NT2/D1 (cell line): ENCODE results near the gene SMIM13.

Experiments
- SUZ12 ChIP-seq: IDR thresholded peaks from 2 replicates; pipeline ENCODE4 v1.6.1; 2011; ENCODE audit not compliant: insufficient read length, insufficient read depth; ENCODE audit errors: extremely low read depth
- YY1 ChIP-seq: IDR thresholded peaks from 2 replicates; pipeline ENCODE4 v1.6.1; 2011; ENCODE audit not compliant: insufficient read length, insufficient read depth
- ZNF274 ChIP-seq: IDR thresholded peaks from 2 replicates; pipeline ENCODE4 v1.6.1; 2011; ENCODE audit warnings: mild to moderate bottlenecking, low read depth, low read length

GRCh38 chr6:11122380-11122779 is 28.7 kb downstream of the SMIM13 start:
- TF ChIP-seq ZNF274 (no peak), YY1 (no peak), SUZ12 (no peak)
